Fibroblast of lung (primary cell): ENCODE results near the gene EIF4EBP2.

ENCODE experiments used
- EZH2 ChIP-seq: IDR thresholded peaks from 2 replicates; pipeline ENCODE4 v1.5.1; 2012; ENCODE audit warnings: low read length, control low read depth, mild to moderate bottlenecking; ENCODE audit errors: missing control alignments
- TF ChIP-seq, protein P1 (sequence below), 2 donors: IDR thresholded peaks in 1 of 2; conservative IDR thresholded peaks in 1 of 2; 1 replicate in 1 of 2; 2 replicates in 1 of 2; pipeline ENCODE4 v1.5.1; 2011 to 2012; ENCODE audit warnings: low read length in 2 of 2, control low read depth in 1 of 2, inconsistent platforms in 1 of 2, low read depth in 1 of 2, mild to moderate bottlenecking in 1 of 2

DNA sequence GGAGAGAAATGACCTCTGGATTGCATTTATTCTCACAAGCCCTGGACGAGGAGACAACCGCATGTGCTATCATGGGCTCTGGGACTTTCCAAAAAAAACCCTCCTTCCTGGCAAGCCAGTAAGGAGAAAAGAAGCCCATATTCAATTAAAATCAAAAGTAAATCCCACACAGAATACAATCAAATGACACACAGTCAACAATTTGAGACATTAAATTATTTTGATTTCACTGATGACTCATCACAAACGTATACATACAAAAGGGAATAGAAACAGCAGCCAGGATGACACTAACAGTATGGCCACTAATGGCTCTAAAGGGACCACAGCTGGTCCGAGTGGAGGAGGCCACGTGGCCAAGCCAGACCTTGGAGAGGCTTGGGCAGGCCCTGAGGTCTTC lies 46.4 kb upstream of the EIF4EBP2 start:
- TF ChIP-seq, protein P1, sequence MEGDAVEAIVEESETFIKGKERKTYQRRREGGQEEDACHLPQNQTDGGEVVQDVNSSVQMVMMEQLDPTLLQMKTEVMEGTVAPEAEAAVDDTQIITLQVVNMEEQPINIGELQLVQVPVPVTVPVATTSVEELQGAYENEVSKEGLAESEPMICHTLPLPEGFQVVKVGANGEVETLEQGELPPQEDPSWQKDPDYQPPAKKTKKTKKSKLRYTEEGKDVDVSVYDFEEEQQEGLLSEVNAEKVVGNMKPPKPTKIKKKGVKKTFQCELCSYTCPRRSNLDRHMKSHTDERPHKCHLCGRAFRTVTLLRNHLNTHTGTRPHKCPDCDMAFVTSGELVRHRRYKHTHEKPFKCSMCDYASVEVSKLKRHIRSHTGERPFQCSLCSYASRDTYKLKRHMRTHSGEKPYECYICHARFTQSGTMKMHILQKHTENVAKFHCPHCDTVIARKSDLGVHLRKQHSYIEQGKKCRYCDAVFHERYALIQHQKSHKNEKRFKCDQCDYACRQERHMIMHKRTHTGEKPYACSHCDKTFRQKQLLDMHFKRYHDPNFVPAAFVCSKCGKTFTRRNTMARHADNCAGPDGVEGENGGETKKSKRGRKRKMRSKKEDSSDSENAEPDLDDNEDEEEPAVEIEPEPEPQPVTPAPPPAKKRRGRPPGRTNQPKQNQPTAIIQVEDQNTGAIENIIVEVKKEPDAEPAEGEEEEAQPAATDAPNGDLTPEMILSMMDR (conservative IDR thresholded peaks at IDR 0.05 in 1 of 2, IDR thresholded peaks at IDR 0.05 in 1 of 2; ENCODE audit: low read depth in 1 of 2, low read length in 2 of 2), result no peak
- TF ChIP-seq EZH2, result no peak
